Activated T-helper 1 cell treated with anti-CD3 and anti-CD28 coated beads, Interleukin-2, amount 50 U/mL, for 16 hours (primary cell): ENCODE data around the gene MOCS3.

Source experiments
- DNase-seq, 2 donors: peaks; one replicate each; pipeline ENCODE4 v3.0.0-alpha.2; 2020; ENCODE audit warnings: low read depth in 1 of 2, low spot score in 1 of 2

MOCS3 gene

DNA sequence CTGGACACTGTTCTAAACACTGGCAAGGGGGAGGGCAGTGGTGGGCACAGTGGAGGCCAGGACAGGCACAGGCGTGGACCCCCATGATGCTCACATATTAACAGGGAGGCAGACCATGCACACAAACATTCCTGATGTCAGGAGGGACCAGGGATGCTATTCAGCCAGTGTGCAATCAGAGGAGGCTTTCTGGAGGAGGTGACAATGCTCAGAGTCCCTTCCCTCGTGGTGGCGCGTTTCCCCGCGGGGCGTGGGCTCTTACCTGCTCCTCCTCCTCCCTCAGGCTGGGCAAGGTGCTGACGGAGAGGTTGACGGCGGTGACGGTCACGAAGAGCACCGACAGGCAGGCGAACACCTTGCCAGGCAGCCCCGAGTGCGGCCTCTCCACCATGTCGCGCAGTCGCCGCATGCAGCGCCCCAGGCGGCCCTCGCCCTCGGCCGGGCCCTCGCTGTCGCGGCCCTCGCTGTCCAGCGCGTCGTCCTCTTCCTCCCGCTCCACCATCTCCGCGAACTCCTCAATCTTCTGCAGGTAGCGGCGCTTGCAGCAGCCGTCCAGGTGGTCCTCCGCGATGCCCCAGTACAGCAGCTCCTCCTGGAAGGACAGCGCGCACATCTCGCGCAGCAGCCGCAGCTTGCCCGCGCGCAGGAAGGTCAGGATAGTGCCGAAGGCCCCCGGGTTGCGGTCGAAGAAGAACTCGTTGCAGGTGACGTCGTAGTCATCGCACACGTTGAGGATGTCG, 50.9 kb downstream of the MOCS3 start:
- no peak for DNase-seq

DNA sequence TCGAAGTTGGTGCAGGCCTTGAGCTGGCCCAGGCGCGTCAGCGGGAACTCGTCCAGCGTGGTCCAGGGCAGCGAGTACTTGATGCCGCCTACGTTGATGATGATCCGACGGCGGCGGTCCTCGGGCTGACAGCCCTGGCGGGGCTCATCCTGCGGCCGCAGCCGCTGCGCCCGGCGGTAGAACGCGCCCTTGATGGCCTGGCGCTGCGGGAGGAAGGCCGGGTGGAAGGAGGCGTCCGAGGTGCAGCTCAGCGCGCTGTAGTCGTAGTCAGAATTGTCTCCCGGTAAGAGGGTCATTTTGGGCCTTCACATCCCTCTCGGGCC, 51.4 kb downstream of the MOCS3 start:
- no peak for DNase-seq

DNA sequence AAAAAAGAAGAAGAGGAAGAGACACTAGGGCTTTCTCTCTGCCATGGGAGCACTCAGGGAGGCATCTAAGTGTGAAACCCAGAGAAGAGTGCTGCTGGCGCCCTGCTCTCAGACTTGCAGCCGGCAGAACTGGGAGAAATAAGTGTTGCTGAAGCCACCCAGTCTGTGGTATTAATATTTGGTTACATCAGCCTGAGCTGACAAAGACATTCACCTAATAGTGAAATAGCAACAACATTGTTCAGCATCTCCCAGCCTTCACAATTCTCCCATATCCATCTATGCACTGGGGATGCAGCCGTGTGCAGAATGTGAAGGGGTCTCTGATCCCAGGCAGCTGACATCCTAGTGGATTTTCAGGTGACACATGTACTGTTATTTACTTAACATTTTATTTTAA, 52.3 kb downstream of the MOCS3 start:
- DNase-seq, result no peak

DNA sequence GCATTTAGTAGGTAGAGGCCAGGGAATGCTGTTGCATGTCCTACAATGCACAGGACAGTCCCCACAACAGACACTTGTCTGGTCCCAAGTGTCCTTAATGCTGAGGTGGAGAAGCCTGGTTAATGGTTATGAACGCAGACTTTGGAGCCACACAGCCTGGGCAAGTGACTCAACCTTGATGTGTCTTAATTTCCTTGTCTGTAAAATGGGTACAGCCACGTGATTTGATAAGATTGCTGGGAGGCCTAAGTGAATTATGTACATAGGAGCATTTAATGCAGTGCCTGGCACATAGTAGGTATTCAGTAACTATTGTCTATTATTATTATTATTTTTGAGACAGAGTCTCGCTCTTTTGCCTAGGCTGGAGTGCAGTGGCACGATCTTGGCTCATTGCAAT, 52.9 kb downstream of the MOCS3 start:
- DNase-seq, result no peak

DNA sequence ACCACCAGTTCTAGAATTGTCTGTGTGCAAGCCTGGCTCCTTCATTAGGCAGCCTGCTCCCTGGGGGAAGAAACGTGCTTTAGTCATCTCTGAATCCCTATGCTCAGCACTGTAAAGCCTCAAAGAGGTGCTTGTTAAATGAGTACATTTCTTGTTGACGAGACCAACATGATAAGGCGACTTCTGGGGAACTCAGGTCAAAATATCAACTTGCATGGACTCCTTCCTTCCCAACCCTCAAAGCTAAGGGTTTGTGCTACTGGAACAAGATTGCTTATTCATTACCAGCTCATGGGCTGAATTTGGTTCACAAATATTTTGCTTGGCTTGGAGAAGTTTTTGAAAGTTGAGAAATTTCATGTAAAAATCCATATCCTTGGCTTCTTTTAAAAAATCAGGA, 53.7 kb downstream of the MOCS3 start:
- DNase-seq, result no peak
